Bronchial epithelial cell (primary cell): Measurements from ENCODE around the gene CCM2. TPM values are rescaled to one million over a fixed set of nuclear protein-coding genes. Genes with fewer than 3 reads are reported as not detected.
A peak's percentile ranks its signal among the peaks of the same experiment; 100 is the strongest.
"Not testable (repeated sequence)": the region's sequence is repeated elsewhere in the genome, so short reads cannot be mapped to it uniquely, and the experiment has no call there.

Experiments
- DNase-seq: peaks from one replicate; pipeline ENCODE4 v3.0.0-alpha.2; 2010; ENCODE audit warnings: low read depth
- FAIRE-seq: peaks from 2 replicates; lab custom pipeline; 2011; peaks lifted over from hg19 to GRCh38; lab: Jason Lieb, UNC
- H3K27me3 ChIP-seq: 2 replicates; pipeline ENCODE4 v1.5.1; 2011; ENCODE audit warnings: low read length; ENCODE audit not compliant: control insufficient read depth, insufficient read depth
- H3K36me3 ChIP-seq: 2 replicates; pipeline ENCODE4 v1.5.1; 2011; ENCODE audit warnings: low read length; ENCODE audit not compliant: control insufficient read depth, insufficient read depth
- H3K4me3 ChIP-seq: 2 replicates; pipeline ENCODE4 v1.5.1; 2011; ENCODE audit warnings: mild to moderate bottlenecking, low read depth, low read length, control low read depth
- CTCF ChIP-seq: IDR thresholded peaks from 2 replicates; pipeline ENCODE4 v1.5.1; 2011; ENCODE audit warnings: mild to moderate bottlenecking, moderate library complexity, low read length, control low read depth, inconsistent platforms; ENCODE audit not compliant: insufficient read depth, severe bottlenecking
- total RNA-seq: library from RNA; depleted of rRNA; stranded (reverse); fragments of >200 nt; gene quantifications from 2 replicates; pipeline ENCODE4 v1.2.1, GENCODE V29; 2014

CCM2 gene
- total RNA-seq, 1 donor from 2014 or later = 45.0 TPM

DNA sequence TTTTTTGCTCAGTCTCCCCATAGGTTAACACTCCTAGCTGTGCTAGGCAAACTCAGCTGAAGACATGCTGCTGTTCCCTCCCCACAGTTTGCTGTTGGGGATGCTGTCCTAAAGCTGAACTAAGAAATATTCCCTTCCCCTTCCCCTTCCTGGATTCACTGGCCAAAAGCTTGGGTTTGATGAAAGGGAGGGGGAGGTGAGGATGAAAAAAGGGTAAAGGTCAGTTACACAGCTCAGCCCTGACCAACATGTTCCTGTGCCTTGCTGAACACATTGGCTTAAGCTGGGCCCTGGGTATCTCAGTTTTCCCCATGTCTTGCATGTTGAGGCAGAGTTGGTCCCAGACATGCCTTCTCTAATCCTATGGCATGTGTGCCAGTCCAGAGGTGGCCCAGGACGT, 15.3 kb downstream of the CCM2 start:
- FAIRE-seq = no peak
- Histone ChIP-seq H3K27me3 (no peaks in the 10 kb centered on the region), H3K36me3 (peaks cover 3% of the 10 kb centered on the region), H3K4me3 (no peak overlapping the region)
- TF ChIP-seq CTCF = no peak
- DNase-seq = no peak

DNA sequence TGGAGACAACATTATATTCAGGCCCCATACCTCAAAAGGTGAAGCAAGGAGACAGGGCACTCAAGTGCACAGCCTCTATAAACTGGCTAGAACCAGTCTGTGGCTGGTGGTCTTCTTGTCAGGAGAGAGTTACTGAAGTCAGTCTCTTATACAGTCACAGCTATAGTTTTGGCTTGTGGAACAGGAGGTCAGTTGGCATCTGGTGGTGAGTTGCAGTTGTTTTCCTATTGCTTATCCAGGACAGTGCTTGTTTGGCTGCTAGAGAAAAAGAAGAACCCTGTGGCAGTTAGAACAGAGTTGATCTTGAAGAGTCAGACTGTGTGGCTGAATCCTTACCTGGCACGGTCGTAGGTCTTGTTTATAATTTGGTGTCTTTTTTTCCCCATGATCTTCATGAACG, 17.3 kb downstream of the CCM2 start:
- FAIRE-seq (no peak), DNase-seq (no peak)
- Histone ChIP-seq H3K4me3 (no peak overlapping the region), H3K36me3 (peaks cover 2% of the 10 kb centered on the region), H3K27me3 (no peaks in the 10 kb centered on the region)
- TF ChIP-seq CTCF = no peak

- Histone ChIP-seq H3K4me3 (no peak overlapping the region), H3K36me3 (no peaks in the 10 kb centered on the region), H3K27me3 (no peaks in the 10 kb centered on the region)
- TF ChIP-seq CTCF = no peak
- FAIRE-seq (no peak), DNase-seq (no peak)
Observed at GRCh38 chr7:45020915-45021314, 20.9 kb downstream of the CCM2 start.

- TF ChIP-seq CTCF = no peak
- Histone ChIP-seq H3K36me3 (no peaks in the 10 kb centered on the region), H3K27me3 (no peaks in the 10 kb centered on the region), H3K4me3 (no peak overlapping the region)
- FAIRE-seq (no peak), DNase-seq (peak; percentile 42)
Observed at GRCh38 chr7:45021604-45022296, 21.7 kb downstream of the CCM2 start.

GRCh38 chr7:45024126-45024744, 24.2 kb downstream of the CCM2 start:
- FAIRE-seq (no peak), DNase-seq (peak; percentile 44)
- peaks cover 4% of the 10 kb centered on the region for H3K36me3 ChIP-seq
- H3K27me3 ChIP-seq = no peaks in the 10 kb centered on the region
- no peak overlapping the region for H3K4me3 ChIP-seq
- TF ChIP-seq CTCF = no peak

- FAIRE-seq, DNase-seq: not testable (repeated sequence)
Observed at GRCh38 chr7:45025473-45025872, 25.5 kb downstream of the CCM2 start.

More at GRCh38 chr7:45025473-45025872, 25.5 kb downstream of the CCM2 start:
- H3K4me3 ChIP-seq, H3K27me3 ChIP-seq, H3K36me3 ChIP-seq: not testable (repeated sequence)
